ENCODE measurements around the gene PIGL.
"Not testable (repeated sequence)": the region's sequence is repeated elsewhere in the genome, so short reads cannot be mapped to it uniquely, and the experiment has no call there.

Gene PIGL

GRCh38 chr17:16217002-16217635 is at the start of gene PIGL:
Gene PIGL (plus strand): TSS chr17:16217210. CDS start chr17:16217227, 17 bp downstream.
- DNase-seq: peak; percentile 95

- no peak for DNase-seq
Observed at GRCh38 chr17:16171613-16172012, 45.4 kb upstream of the PIGL start.

- no peak for DNase-seq
Observed at GRCh38 chr17:16178836-16179235, 38.2 kb upstream of the PIGL start.

- DNase-seq: no peak
Observed at GRCh38 chr17:16181581-16181980, 35.4 kb upstream of the PIGL start.

GRCh38 chr17:16187642-16188041 is 29.4 kb upstream of the PIGL start:
- DNase-seq: no peak

DNA sequence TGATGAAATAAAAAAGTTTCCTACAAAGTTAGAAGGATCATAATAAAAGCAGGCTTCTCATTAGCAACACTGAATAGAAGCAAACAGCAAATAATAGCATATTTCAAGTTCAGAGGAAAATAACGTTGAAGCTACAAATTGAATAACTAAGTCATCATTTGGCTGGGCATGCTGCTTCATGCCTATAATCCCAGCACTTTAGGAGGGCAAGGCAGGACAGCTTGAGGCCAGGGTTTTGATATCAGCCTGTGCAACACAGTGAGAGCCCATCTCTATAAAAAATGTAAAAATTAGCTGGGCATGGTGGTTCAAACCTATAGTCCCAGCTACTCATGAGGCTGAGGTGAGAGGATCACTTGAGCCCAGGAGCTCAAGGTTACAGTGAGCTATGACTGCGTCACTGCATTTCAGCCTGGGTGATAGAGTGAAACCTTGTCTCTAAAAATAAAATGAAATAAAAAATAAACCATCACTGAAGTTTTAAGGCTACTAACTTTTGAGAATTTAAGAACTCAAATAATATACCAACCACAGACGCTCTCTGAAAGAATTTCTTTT is 27.1 kb upstream of the PIGL start:
- no peak for DNase-seq

DNA sequence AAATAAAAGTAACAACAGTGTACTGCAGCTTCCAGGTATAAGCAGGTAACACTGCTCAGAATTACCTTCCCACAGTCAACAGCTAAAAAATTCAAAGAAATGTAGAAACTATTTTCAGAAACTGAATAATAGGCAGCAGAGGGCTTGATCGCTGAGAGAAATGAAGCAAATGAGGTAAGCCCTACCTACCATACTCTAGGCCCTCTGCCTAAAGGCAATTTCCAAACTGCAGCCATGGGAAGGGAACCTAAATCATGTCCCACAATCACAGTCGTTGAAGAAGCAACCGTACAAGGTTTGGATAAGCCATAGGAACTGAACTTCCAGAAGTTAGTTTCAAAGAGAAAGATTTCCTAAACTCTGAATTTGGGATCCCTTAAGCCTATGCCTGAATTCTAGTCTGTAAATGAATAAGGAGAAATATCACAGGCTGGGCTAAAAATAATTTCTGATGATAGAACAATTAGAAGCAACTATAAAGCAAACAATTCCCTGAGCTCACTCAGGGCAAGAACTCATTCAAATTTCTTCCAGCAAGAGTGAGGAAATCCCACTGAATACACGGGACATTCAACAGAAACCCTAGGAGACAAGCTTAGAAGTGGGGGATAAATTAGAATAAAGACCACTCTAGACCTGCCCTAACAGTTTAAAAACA is 26.2 kb upstream of the PIGL start:
- DNase-seq: no peak

- DNase-seq: no peak
Observed at GRCh38 chr17:16191604-16192003, 25.4 kb upstream of the PIGL start.

GRCh38 chr17:16194307-16194835 is 22.6 kb upstream of the PIGL start:
- DNase-seq: not testable (repeated sequence)

DNA sequence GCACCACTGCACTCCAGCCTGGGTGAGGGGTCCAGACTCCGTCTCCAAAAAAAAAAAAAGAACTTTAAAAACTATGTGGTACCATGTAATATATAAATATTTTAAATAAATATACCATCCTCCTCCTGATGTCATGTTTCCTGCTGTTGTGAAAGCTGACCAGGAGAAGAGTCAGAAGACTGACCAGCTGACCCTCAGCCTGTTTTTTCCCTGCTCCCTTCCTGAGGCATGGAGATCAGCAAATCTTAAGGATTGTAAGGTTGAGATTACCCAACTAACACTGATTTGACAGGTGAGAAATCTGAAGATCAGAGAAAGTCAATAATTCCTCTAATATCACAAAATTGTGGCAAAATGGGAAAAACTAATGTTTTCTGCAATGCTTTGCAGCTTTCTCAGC is 19.7 kb upstream of the PIGL start:
- DNase-seq: no peak

GRCh38 chr17:16199093-16199492 is 17.9 kb upstream of the PIGL start:
- no peak for DNase-seq

- not testable (repeated sequence) for DNase-seq
Observed at GRCh38 chr17:16201693-16202131, 15.3 kb upstream of the PIGL start.

GRCh38 chr17:16202554-16203500 is 14.2 kb upstream of the PIGL start:
- DNase-seq: not testable (repeated sequence)

GRCh38 chr17:16204763-16205162 is 12.2 kb upstream of the PIGL start:
- not testable (repeated sequence) for DNase-seq

- no peak for DNase-seq
Observed at GRCh38 chr17:16211590-16211989, 5.4 kb upstream of the PIGL start.

- no peak for DNase-seq
Observed at GRCh38 chr17:16212793-16213192, 4.2 kb upstream of the PIGL start.

DNA sequence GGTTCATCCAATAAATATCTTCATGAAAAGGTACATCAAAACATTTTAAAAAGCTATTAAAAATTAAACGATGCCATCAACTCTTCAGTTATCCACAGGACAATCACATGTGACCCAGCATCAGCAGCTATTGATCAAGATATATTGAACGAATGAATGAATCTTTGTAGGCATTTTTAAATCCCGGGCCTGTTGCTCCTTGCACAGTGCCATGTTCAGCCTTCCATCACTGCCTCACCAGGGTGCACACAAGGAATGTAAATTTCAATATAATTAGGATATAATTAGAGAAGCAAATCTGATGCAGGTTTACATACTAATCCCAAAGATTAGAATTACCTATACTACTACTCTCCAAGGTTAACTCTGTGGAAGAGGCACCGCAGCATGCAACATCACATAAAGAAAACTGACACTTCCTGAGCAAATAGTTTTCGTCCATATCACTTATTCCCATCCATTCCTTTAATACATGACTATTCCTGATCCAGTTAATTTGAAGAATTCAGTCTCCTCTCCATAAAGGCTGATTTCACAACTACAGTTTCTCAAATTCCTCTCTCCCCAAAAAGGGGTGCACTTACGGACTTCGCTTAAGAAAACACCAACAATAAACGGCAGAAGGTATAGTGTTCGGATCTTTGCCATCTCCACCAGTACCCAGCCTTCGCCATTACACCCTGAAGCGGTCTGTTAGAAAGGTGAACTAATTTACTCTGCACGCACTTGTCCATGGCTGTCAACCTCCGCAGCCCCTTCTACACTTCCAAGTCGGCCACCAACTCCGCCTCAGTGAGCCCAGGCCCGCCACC is 2.6 kb upstream of the PIGL start:
- no peak for DNase-seq

- DNase-seq: peak; percentile 68
Observed at GRCh38 chr17:16215002-16215272, 2.1 kb upstream of the PIGL start.

- DNase-seq: peak; percentile 96
Observed at GRCh38 chr17:16215273-16215964, 1.6 kb upstream of the PIGL start, which contains the start of gene NCOR1. Gene NCOR1 (minus strand): TSS chr17:16215534. CDS start chr17:16194569, 20,965 bp downstream.

GRCh38 chr17:16215965-16216316 is 1.1 kb upstream of the PIGL start:
- no peak for DNase-seq

DNA sequence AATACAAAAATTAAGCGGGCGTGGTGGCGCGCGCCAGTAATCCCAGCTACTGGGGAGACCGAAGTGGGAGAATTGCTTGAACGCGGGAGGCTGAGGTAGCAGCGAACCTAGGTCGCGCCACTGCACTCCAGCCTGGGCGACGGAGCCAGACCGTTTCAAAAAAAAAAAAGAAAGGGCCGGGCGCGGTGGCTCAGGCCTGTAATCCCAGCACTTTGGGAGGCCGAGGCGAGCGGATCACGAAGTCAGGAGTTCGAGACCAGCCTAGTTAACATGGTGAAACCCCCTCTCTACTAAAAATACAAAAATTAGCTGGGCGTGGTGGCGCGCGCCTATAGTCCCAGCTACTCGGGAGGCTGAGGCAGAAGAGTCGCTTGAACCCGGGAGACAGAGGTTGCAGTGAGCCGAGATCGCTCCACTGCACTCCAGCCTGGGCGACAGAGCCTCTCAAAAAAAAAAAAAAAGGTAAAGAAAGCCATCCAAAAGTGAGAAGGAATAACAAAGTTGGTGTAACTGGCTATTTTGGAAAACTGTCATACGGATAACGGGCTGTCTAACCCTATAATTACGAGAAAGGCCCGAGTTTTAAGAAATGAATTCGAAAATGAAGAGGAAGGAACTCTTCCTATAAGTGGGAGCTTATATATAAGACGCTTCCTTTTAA is 539 bp upstream of the PIGL start:
- not testable (repeated sequence) for DNase-seq

Data from femur (tissue), 1 donor.